Activated gamma-delta T cell (primary cell): ENCODE results near the gene CDH23.

Experiments used
- DNase-seq: peaks from one replicate; lab custom pipeline; 2025; lab: John Stamatoyannopoulos, UW

Gene CDH23

DNA sequence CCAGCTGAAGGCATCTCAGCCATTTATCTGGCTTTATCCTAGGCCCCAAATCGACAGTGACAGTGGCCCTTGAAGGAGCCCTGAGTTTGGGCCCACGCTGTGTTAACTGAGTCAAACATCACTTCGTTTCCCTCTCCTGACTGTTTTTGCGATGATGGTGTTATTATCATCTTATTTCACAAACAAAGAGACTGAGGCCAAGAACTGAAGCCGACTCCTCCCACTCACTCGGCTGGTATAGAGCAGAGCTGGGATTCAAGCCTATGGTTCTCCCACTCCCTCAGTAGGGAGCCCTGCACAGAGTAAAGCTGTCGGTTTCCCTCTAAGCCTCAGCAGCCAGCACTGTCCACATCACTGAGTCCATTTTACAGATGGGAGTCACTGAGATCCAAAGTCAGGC, 141.0 kb downstream of the CDH23 start:
- no peak for DNase-seq

- DNase-seq, result no peak
These were observed 142.0 kb downstream of the CDH23 start for GRCh38 chr10:71538608-71539260.

DNA sequence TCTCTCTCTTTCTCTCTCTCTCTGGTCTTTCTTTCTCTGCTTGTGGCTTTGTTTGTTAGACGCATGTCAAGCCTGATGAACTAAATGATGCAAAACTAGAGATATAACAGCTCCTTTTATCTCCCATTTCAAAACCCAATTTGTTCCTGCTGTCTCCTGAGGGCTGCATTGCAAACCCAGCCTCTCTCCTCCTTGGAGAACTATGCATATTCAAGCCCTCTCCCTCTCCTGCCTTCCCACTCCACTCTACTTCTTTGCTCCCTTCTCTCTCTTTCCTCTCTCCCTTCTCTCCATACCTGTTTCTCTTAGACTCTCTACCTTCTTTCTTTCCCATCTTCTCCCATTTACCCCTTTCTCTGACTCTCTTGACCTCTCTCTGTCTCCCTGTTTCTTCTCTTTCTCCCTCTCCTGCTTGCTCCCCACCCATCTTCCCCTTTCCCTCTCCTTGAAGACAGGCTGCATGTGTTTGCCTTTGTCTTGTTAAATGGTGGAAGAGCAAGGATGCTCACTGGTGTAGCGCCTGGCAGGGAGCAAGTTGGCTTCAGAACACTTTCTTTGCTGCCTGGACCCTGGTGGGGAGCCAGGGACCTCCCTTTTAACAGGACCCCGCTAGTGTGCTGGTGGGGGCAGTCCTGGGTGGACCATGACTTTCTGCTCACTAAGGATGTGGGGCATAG, 142.9 kb downstream of the CDH23 start:
- no peak for DNase-seq

DNA sequence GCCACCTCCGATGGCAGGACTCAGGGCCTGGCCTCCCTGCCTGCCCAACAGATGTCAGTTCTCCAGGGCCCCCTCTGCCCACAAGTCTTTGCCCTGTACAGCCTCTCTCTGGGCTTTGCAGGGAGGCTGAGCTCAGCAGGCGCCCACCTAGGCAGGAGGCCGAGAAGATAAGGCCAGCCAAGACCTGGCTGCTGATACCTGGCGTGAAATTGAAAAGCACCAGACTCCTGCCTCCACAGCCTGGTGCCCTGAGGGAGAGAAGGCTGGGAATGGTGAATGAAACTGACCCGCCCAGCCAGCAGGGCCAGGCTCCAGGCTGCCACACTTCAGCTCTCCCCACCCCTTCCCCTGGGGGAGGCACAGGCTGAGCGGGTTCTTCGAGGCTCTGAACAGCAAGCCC, 145.8 kb downstream of the CDH23 start:
- DNase-seq, result no peak

DNA sequence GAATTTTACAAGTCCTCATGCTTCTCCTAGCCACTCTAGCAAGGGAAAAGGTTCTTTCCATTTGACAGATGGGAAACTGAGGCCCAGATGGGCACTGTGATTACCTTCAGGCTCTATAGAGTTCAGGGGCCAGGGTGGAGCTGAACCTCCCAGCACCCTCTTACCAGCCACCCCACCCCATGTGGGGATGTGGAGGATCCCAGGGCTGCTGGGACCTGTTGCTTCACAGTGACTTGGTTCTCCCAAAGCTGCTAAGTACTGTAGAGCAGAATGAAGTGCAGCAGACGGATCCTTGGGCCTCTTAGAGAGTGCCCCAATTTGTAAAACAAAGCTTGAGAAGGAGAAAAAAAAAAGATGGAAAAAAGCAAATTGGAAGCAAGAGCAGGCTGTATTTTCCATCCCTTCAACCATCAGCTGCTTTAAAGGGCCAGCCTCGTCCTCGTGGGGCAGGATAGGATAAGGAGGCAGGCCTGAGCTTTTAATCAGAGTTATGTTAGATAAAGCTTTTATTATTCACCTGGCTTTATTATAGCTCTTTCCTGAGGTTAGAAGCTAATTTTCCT, 147.0 kb downstream of the CDH23 start:
- no peak for DNase-seq

- DNase-seq, result no peak
These were observed 148.3 kb downstream of the CDH23 start for GRCh38 chr10:71545001-71545400.

- no peak for DNase-seq
These were observed 149.5 kb downstream of the CDH23 start for GRCh38 chr10:71546220-71546619.

- DNase-seq, result no peak
These were observed 150.6 kb downstream of the CDH23 start for GRCh38 chr10:71547312-71547711.

DNA sequence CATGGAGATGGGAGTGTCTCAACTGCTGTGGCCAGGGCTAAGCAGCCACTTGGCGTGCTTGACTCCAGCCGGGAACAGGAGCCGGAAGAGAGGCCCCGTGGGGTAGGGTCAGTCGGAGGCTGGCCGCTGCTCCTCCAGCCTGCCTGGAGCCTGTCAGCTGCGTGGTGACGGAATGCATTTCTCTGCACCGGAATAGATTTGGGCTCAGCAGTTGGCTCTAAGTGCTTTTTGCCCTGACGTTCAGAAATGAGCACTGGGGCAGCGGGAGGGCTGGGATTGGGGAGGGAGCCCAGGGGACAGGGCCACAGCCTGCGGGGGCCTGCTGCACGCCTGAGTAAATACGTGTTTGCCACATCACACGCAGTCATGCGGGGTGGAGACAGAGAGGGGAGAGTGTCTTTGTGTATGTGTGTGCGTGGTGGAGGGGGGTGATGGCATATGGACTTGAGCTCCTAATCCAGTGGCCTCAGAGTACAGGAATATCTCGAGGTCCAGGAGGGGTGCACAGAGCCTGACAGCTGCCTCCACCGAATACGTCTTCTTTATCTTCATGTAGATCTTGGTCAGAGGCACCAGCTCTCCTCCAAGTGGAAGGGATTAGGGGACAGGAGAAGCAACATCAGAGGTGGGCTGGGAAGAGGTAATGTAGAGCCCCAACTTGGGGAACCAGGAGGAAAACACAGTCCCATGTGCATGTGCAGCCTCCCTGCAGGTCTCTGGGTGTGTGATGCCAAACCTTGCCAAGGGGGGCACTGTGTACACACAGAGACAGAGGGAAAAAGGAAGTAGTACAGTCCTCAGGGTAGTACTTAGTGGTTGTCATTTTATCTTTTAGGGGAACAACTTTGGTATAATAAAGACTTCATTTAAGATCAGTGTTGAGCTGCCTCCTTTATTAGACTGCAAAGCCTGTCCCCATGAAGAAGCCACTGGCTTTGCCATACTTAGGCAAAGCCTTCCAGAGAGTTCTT, 151.4 kb downstream of the CDH23 start:
- no peak for DNase-seq

GRCh38 chr10:71549766-71550533, 153.2 kb downstream of the CDH23 start:
- no peak for DNase-seq

GRCh38 chr10:71550628-71551027, 153.9 kb downstream of the CDH23 start:
- DNase-seq, result no peak

DNA sequence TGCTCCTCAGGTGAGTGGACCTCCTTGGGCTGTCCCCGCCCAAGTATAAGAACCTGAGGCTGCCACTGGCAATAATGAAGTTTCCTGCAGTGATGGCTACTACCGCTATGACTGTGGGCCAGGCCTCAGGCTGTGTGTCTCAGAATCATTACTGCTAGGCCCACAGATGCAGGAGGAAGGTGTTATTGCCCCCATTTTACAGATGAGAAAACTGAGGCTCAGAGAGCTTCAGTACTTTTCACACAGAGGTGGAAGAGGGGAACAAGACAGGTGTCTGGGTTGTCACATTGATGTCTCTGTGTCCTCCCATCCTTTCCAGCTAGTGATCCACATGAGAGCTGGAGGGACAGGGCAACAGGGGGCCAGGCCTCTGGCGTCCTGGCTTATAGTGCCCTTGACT, 155.2 kb downstream of the CDH23 start:
- no peak for DNase-seq

- DNase-seq, result no peak
These were observed 156.7 kb downstream of the CDH23 start for GRCh38 chr10:71553432-71553831.

GRCh38 chr10:71554671-71555070, 158.0 kb downstream of the CDH23 start:
- DNase-seq, result no peak

DNA sequence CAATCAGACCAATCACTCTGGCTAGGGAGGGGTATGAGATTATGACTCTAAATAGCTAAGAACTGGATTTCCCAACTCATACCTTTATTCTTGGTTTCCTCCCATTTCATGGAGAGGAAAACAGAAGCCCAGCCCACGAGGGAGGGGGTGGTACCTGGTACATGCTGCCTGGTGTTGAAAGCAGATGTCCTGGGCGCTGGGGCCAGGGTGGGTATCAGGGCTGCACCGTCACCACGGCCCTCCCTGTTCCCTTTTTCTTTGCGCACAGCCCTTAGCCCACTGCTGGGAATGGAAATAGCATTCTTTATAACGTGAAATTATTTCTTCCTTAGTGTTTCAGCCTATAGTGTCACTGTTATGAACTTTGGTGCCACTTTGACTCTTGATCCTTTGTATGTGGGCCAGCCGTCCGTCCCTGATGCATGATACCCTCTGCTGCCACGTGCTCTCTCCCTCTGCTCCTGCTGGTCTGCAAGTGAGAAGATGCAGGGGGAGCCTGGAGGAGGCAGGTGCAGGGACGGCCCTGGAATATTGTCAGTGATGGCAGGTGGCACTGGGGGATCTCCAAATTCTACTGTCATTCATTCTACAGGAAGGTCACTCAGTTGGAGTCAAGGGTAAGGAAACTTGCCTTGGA, 158.5 kb downstream of the CDH23 start:
- DNase-seq, result no peak

DNA sequence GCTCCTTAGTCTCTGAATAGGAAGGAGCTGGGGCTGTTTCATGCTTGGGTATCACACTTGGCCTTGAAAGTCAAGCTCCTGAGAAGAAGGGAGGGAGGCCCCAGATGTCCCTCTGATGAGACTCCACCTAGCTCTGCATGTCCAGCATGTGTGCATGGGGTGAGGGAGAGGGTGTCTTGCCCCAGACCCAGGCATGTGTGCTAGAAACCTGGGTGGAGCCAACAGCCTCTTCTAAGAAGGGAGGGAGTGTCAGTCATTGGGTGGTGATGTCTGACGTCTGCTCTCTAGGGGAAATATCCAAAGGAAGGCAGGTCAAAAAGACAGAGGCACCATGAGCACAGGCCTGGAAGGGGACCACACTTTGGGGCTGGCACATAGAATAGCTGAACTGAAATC, 159.0 kb downstream of the CDH23 start:
- no peak for DNase-seq

DNA sequence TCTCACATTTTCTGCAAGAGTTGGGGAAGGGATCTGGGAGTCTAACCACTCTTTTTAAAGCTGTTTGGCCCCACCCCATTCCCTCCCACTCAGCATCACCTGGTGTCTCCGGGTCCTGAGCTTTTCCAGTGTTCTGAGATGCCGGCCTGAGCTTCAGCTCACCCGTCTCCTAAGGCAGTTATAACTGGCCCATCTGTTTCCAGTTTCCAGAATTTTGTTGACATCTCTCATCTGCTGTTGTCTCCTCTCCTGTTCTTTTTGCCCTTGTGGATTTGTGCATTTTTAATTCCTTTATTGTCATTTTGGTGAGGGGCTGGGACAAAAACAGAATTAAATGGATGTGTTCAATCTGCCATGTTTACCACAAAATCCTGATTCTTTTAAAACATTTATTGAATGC, 162.3 kb downstream of the CDH23 start:
- no peak for DNase-seq

DNA sequence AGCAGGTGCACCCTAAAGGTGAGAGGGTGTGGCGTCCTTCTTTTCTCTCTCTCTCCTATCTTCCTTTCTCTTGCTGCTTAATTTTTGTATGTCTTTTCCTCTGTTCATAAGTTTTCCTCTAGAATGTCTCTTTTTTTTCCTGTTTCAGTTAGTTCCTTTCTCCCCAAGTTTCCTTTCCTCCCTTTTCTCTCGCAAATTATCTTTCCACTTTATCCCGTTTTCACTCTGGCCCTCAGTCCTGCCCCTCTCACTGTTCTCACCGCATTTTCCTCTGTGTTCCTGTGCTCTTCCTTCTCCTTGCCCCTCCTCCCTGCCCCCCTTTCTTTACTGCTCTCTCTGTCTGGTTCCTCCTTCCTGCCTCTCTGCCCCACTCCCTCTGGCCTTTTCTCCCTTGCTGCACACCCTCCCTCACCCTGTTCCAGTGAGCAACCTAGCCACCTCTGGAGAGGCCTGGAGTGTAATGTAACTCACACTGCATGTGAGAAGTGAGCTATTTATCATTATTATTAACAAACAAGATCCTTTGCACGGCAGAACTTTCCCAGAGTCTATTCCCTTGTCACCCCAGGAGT, 164.4 kb downstream of the CDH23 start:
- DNase-seq, result no peak

- no peak for DNase-seq
These were observed 165.5 kb downstream of the CDH23 start for GRCh38 chr10:71562181-71562580.

- DNase-seq, result no peak
These were observed 166.2 kb downstream of the CDH23 start for GRCh38 chr10:71562904-71563303.
